Measurements from ENCODE around the gene GPC4. TPM values are rescaled to one million over a fixed set of nuclear protein-coding genes. Genes with fewer than 3 reads are reported as not detected.

The GPC4 gene
- total and polyA plus RNA-seq, 9 of the 15 experiments (the other 6 are each of a cell fraction or from before 2014, with no cell fraction given), result 0.11 TPM; not detected in 8

DNA sequence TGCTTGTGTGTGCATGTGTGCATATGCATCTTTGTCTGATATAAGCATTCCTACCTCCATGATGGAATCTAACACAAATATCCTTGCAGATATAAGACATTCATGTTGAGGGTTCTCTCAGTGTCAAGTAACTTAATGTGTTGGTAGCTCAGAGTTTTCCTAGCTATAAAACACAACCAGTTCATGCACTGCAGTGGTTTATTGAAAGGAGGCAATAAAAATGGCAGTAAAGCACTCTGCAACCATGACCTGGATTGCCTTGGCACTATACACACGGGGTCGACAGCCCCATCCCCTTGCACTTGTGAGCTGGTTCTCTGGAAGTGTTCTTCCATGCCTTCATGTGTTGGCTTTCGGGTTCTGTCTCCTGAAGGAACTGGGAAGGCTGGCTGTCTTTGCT lies 38.9 kb downstream of the GPC4 start (continued):
- TF ChIP-seq, protein P1, sequence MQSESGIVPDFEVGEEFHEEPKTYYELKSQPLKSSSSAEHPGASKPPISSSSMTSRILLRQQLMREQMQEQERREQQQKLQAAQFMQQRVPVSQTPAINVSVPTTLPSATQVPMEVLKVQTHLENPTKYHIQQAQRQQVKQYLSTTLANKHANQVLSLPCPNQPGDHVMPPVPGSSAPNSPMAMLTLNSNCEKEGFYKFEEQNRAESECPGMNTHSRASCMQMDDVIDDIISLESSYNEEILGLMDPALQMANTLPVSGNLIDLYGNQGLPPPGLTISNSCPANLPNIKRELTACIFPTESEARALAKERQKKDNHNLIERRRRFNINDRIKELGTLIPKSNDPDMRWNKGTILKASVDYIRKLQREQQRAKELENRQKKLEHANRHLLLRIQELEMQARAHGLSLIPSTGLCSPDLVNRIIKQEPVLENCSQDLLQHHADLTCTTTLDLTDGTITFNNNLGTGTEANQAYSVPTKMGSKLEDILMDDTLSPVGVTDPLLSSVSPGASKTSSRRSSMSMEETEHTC (IDR thresholded peaks at IDR 0.05), result no peak
- TF ChIP-seq, protein P2, sequence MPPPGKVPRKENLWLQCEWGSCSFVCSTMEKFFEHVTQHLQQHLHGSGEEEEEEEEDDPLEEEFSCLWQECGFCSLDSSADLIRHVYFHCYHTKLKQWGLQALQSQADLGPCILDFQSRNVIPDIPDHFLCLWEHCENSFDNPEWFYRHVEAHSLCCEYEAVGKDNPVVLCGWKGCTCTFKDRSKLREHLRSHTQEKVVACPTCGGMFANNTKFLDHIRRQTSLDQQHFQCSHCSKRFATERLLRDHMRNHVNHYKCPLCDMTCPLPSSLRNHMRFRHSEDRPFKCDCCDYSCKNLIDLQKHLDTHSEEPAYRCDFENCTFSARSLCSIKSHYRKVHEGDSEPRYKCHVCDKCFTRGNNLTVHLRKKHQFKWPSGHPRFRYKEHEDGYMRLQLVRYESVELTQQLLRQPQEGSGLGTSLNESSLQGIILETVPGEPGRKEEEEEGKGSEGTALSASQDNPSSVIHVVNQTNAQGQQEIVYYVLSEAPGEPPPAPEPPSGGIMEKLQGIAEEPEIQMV (tag; conservative IDR thresholded peaks at IDR 0.05; ENCODE audit: low read depth), result no peak
- TF ChIP-seq ESRRB (CRISPR knock-in tag; IDR thresholded peaks at IDR 0.05; ENCODE audit: borderline replicate concordance), result no peak
- no peak for TF ChIP-seq MAFF (IDR thresholded peaks at IDR 0.05; ENCODE audit: low read length)
- no peak for TF ChIP-seq ZNF146 (CRISPR knock-in tag; IDR thresholded peaks at IDR 0.05; ENCODE audit: unreplicated experiment)
- no peak for TF ChIP-seq ZNF212 (CRISPR knock-in tag; IDR thresholded peaks at IDR 0.05)
- TF ChIP-seq, protein P3, sequence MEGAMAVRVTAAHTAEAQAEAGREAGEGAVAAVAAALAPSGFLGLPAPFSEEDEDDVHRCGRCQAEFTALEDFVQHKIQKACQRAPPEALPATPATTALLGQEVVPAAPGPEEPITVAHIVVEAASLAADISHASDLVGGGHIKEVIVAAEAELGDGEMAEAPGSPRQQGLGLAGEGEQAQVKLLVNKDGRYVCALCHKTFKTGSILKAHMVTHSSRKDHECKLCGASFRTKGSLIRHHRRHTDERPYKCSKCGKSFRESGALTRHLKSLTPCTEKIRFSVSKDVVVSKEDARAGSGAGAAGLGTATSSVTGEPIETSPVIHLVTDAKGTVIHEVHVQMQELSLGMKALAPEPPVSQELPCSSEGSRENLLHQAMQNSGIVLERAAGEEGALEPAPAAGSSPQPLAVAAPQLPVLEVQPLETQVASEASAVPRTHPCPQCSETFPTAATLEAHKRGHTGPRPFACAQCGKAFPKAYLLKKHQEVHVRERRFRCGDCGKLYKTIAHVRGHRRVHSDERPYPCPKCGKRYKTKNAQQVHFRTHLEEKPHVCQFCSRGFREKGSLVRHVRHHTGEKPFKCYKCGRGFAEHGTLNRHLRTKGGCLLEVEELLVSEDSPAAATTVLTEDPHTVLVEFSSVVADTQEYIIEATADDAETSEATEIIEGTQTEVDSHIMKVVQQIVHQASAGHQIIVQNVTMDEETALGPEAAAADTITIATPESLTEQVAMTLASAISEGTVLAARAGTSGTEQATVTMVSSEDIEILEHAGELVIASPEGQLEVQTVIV (CRISPR knock-in tag; IDR thresholded peaks at IDR 0.05; ENCODE audit: borderline replicate concordance), result no peak
- no peak for TF ChIP-seq HMGN3 (IDR thresholded peaks at IDR 0.05; ENCODE audit: borderline replicate concordance, extremely low read depth, insufficient read length, low read depth, low read length)

All from K562 (cell line).